Fibroblast of skin of left quadriceps (primary cell): ENCODE measurements around the gene LRCH1.
"Not testable (repeated sequence)": the region's sequence is repeated elsewhere in the genome, so short reads cannot be mapped to it uniquely, and the experiment has no call there.

ENCODE experiments used
- DNase-seq, 2 experiments: peaks; one replicate each; pipeline ENCODE4 v3.0.0-alpha.2; 2013; ENCODE audit warnings: low read depth in 2 of 2

Gene LRCH1

GRCh38 chr13:46753137-46753536 lies 200.2 kb downstream of the LRCH1 start:
- DNase-seq, result no peak

DNA sequence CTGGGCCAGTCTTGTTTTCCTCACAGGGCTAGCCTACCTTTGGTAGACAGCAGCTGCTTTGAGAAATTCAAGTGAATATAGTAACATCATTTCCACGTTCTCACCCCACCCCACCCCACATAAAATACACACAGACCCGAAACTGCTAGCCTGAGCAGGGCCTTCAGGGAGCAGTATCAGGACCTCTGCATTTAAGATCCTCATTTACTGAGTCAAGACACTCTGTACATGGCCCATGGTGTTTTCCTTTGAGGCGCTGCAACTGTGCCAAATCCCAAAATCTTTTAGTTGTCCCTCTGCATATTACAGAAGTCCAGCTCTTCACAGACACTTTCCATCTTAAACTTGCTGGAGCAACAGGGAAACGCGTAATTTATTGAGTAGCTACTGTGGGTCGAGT lies 200.9 kb downstream of the LRCH1 start:
- DNase-seq, result no peak

DNA sequence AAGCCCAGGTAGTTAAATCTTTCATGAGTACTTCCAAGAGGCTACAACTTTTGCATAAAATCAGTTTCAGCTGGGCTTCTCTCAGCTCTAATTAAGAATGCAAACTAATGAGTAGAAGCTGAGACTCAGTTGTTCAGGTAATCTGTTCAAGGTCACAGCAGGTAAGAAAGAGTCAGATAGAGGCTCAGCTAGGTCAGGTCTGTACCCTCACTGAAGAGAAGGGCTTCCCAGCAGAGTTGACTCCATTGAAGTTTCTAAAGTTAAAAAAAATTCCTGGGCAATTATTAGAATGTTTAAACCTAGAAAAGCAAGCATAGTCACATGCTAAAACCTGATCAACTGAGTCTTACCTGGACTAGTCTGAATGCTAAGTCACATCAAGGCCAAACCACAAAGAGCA lies 201.8 kb downstream of the LRCH1 start:
- DNase-seq, result no peak

DNA sequence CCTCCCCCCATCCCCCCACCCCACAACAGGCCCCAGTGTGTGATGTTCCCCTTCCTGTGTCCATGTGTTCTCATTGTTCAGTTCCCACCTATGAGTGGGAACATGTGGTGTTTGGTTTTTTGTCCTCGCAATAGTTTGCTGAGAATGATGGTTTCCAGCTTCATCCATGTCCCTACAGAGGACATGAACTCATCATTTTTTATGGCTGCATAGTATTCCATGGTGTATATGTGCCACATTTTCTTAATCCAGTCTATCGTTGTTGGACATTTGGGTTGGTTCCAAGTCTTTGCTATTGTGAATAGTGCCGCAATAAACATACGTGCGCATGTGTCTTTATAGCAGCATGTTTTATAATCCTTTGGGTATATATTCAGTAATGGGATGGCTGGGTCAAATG lies 202.5 kb downstream of the LRCH1 start:
- DNase-seq, result not testable (repeated sequence)

DNA sequence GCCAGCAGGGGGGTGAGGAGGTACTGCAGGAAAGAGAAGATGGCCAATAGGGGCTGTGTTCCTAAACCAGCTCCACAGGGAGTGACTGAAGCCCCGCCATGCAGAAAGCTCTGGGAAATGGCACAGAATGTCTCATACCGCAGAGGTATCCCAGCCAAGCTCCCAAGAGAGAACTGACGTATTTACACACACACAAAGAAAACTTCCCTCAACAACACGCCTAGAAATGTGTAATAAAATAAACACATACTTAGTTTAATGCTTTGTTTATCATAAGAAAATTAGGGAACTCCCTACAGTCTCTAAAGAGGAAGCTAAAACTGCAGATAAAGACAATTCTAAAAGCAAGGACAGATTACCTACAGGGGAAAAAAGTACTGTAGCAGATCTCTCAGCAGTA lies 204.0 kb downstream of the LRCH1 start:
- DNase-seq, result no peak

DNA sequence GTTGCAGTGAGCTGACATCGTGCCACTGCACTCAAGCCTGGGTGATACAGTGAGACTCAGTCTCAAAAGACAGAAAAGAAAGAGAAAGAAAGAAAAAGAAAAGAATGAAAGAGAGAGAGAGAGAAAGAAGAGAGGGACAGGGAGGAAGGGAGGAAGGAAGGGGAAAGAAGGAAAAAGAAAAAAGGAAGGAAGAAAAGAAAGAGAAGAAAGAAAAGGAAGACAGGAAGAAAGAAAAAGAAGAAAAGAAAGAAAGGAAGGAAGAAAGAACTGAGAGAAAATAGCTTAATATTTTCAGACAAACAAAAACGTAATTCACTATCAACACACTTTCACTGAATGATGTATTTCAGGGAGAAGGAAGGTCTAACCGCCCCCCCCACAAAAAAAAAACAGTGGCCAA lies 204.7 kb downstream of the LRCH1 start:
- DNase-seq, result no peak

GRCh38 chr13:46759846-46760245 lies 206.9 kb downstream of the LRCH1 start:
- DNase-seq, result no peak

GRCh38 chr13:46761174-46761573 lies 208.2 kb downstream of the LRCH1 start:
- no peak for DNase-seq

DNA sequence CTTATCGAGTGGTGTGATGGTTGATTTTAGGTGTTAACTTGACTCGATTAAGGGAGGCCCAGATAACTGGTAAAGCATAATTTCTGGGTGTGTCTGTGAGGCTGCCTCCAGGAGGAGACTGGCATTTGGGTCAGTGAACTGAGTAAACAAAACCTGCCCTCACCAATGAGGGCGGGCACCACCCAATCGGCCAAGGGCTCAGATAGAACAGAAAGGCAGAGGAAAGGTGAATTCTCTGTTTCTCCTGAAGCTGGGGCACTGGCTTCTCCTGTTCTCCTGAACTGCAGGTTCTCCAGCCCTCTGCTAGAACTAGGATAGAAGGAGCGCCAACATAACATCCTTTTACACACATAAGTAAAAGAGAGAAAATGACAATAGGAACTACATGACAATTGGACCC lies 208.9 kb downstream of the LRCH1 start:
- no peak for DNase-seq

- DNase-seq, result not testable (repeated sequence)
Measured at GRCh38 chr13:46769925-46770324, 217.0 kb downstream of the LRCH1 start.

DNA sequence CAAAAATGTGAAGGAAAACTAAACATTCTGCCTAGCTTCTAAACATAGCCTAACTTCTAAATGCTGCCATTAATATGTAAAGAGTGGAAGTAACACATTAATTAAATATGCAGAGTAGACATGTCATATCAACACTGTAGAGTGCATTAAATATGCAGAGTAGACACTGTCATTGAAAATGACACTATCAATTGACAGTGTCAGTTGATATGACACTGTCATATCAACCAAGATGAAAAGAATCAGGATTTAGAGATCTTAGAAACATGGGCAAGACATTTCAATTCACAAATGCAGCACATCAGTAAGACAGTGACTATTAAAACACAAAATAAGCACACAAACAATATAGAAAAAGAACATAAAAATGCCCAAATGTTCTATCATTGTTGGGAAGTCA lies 218.7 kb downstream of the LRCH1 start:
- no peak for DNase-seq

- DNase-seq, result no peak
Measured at GRCh38 chr13:46773541-46773940, 220.6 kb downstream of the LRCH1 start.

GRCh38 chr13:46775385-46776107 lies 222.6 kb downstream of the LRCH1 start:
- DNase-seq, result no peak

- no peak for DNase-seq
Measured at GRCh38 chr13:46778095-46778494, 225.1 kb downstream of the LRCH1 start.

GRCh38 chr13:46778890-46779289 lies 225.9 kb downstream of the LRCH1 start:
- DNase-seq, result no peak

GRCh38 chr13:46782066-46782465 lies 229.1 kb downstream of the LRCH1 start:
- no peak for DNase-seq

DNA sequence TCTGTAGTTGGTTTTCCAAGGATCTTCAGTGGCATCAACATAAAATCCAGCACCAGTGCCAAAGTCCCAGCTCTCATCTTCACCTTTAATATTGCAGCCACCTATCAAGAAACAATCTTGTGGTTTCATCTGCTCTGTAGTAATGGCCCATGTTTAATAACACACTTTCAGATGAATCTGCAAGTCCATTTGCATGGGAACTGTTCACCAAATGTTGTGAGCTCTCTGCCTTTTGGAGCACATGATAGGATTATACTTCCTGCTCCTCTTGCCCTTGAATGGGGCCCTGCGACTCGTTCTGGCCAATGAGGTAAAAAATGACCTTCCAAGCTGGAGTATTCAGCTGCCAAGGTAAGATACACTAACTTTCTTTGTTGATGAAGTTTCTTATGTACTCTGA lies 229.7 kb downstream of the LRCH1 start:
- DNase-seq, result no peak

DNA sequence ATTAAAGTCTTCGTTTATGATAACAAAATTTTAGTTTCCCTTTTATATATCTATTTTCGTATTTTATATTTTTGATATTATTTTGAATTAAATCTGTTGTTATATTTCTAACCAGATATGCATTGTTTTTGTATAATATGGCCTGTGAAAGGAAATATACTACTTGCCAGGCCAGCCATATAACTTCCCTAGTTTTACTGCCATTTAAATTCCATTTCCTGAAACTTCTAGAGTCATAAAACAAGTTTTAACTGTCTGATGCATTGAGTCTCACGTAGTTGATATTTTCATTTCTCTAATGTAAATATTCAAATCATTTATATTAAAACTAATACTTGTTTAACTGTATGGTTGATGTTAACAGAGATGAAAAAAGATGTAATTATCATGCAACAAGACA lies 230.5 kb downstream of the LRCH1 start:
- DNase-seq, result no peak

- DNase-seq, result no peak
Measured at GRCh38 chr13:46795321-46795720, 242.4 kb downstream of the LRCH1 start.

GRCh38 chr13:46796129-46796514 lies 243.2 kb downstream of the LRCH1 start:
- no peak for DNase-seq

GRCh38 chr13:46796515-46797474 lies 243.8 kb downstream of the LRCH1 start, which contains the start of gene ESD:
Gene ESD, minus strand, starts transcription at chr13:46797161. Its CDS starts 5,748 bp downstream, at chr13:46791413.
- peak; percentile 82 to 83 for DNase-seq

DNA sequence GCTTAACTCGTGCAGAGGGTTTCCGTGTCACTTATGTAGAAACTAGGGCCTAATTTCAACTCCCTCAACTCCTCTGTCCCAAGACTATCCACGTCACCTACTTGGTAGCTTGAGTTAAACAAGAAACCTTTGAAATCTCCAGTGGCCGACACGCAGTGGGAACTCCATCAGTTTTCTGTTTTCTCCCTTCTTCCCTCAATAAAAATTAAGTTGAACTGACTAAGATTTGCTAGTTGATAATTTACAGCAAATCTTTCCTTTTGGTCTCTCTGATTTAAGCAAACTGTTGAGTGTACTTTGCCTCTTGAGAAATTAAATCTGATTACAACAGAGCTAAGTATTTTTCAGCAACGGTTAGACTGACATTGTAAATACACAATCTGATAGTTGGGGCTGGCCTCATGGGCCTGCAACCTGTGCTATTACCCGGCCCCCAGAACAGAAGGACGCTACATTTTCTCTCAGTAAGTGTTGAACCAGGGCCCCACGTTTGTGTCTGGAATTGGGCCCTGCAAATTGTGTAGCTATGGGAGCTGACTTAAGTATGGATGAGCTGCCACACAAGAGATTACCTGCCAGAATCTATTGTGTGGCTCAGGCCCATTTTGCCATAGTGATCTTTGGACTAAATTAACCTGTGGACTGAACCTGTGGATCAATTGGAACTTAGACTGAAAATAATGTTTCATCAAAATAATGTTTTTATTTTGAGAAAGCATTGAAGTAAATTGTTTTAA lies 244.7 kb downstream of the LRCH1 start:
- no peak for DNase-seq
